H1 (cell line): Measurements from ENCODE around the gene RERE. TPM values are rescaled to one million over a fixed set of nuclear protein-coding genes. Genes with fewer than 3 reads are reported as not detected.

Experiments
- CTCF ChIA-PET: fragments of 300-600 bp; sonication (Branson Sonifier 250); formaldehyde crosslinking; loops from one replicate; lab custom pipeline; 2021; ENCODE audit not compliant: partially characterized antibody; lab: Charles Lee
- POLR2A ChIA-PET: fragments of 300-600 bp; sonication (Branson Sonifier 250); formaldehyde crosslinking; loops from one replicate; lab custom pipeline; 2021; ENCODE audit warnings: inconsistent platforms; ENCODE audit not compliant: partially characterized antibody; lab: Charles Lee
- DNase-seq, 2 experiments: peaks; one replicate each; pipeline versions ENCODE4 v3.0.0 to v3.0.0-alpha.2; 2010 to 2022; ENCODE audit warnings: low spot score in 2 of 2, low read depth in 1 of 2, mixed read lengths in 1 of 2
- FAIRE-seq: peaks from 2 replicates; lab custom pipeline; 2011; peaks lifted over from hg19 to GRCh38; lab: Jason Lieb, UNC
- H2AFZ ChIP-seq: 2 replicates; pipeline ENCODE4 v1.8.1; 2012; ENCODE audit warnings: low read length, inconsistent platforms
- H2AK5ac ChIP-seq: 2 replicates; pipeline ENCODE4 v1.6.1; 2013; ENCODE audit warnings: low read depth, low read length
- H2BK120ac ChIP-seq: replicated peaks from 2 replicates; pipeline ENCODE3; 2013; ENCODE audit warnings: low read depth, low read length, inconsistent platforms
- H2BK12ac ChIP-seq: 2 replicates; pipeline ENCODE4 v1.6.1; 2013; ENCODE audit warnings: low read depth, low read length
- H2BK15ac ChIP-seq: 2 replicates; pipeline ENCODE4 v1.6.1; 2013; ENCODE audit warnings: low read length
- H2BK20ac ChIP-seq: 2 replicates; pipeline ENCODE4 v1.6.1; 2013; ENCODE audit warnings: low read length
- H2BK5ac ChIP-seq: 2 replicates; pipeline ENCODE4 v1.6.1; 2013; ENCODE audit warnings: low read depth, low read length
- H3K14ac ChIP-seq: 2 replicates; pipeline ENCODE4 v1.6.1; 2013; ENCODE audit warnings: inconsistent platforms; ENCODE audit not compliant: insufficient read length
- H3K18ac ChIP-seq: 2 replicates; pipeline ENCODE4 v1.6.1; 2013; ENCODE audit warnings: low read length; ENCODE audit errors: extremely low read depth
- H3K23ac ChIP-seq: 2 replicates; pipeline ENCODE4 v1.6.1; 2013; ENCODE audit warnings: inconsistent platforms; ENCODE audit not compliant: insufficient read length
- H3K23me2 ChIP-seq: 2 replicates; pipeline ENCODE4 v1.6.1; 2013; ENCODE audit warnings: low read depth, low read length
- H3K27ac ChIP-seq: 2 replicates; pipeline ENCODE4 v1.6.1; 2011; ENCODE audit warnings: low read depth, low read length, inconsistent platforms
- H3K27me3 ChIP-seq, 4 experiments: replicated peaks in 1 of 4; 1 replicate in 1 of 4; 2 replicates in 3 of 4; pipeline versions ENCODE4 v1.6.1 to v1.8.1; 2011 to 2013; ENCODE audit warnings: low read length in 3 of 4, mild to moderate bottlenecking in 3 of 4, inconsistent platforms in 2 of 4, mixed read lengths in 2 of 4, moderate library complexity in 1 of 4; ENCODE audit not compliant: control insufficient read depth in 3 of 4, insufficient read depth in 3 of 4; ENCODE audit errors: extremely low read depth in 1 of 4
- H3K36me3 ChIP-seq, 4 experiments: 2 replicates each; pipeline versions ENCODE4 v1.6.1 to v1.8.1; 2011 to 2013; ENCODE audit warnings: mild to moderate bottlenecking in 4 of 4, low read length in 3 of 4, moderate library complexity in 2 of 4, control low read depth in 1 of 4, inconsistent platforms in 1 of 4; ENCODE audit not compliant: insufficient read depth in 4 of 4, control insufficient read depth in 2 of 4
- H3K4ac ChIP-seq: replicated peaks from 2 replicates; pipeline ENCODE3; 2013; ENCODE audit warnings: low read length, low read depth, mixed read lengths, inconsistent platforms; ENCODE audit not compliant: insufficient read length
- H3K4me1 ChIP-seq, 4 experiments: replicated peaks in 1 of 4; 1 replicate in 1 of 4; 2 replicates in 3 of 4; pipeline versions ENCODE4 v1.6.1 to v1.8.1; 2011 to 2013; ENCODE audit warnings: low read length in 3 of 4, inconsistent platforms in 2 of 4, mixed read lengths in 1 of 4; ENCODE audit not compliant: insufficient read depth in 4 of 4, control insufficient read depth in 3 of 4
- H3K4me2 ChIP-seq, 2 experiments: 2 replicates each; pipeline versions ENCODE4 v1.6.1 to v1.8.1; 2011 to 2013; ENCODE audit warnings: low read depth in 2 of 2, low read length in 2 of 2, control low read depth in 1 of 2, inconsistent platforms in 1 of 2, mild to moderate bottlenecking in 1 of 2; ENCODE audit not compliant: insufficient read depth in 1 of 2
- H3K4me3 ChIP-seq, 4 experiments: fragments of 200-600, 300-600 bp in 1 of 4; sonication (generic), shearing (Covaris generic), sonication (Bioruptor Twin) in 1 of 4; 2 replicates each; pipeline versions ENCODE4 v1.5.1 to v1.8.1; 2011 to 2016; ENCODE audit warnings: low read length in 4 of 4, low read depth in 3 of 4, control low read depth in 2 of 4, inconsistent platforms in 2 of 4, mild to moderate bottlenecking in 2 of 4, mixed read lengths in 1 of 4, moderate library complexity in 1 of 4; ENCODE audit not compliant: insufficient read depth in 2 of 4; ENCODE audit errors: extremely low read depth in 1 of 4
- H3K56ac ChIP-seq: replicated peaks from 2 replicates; pipeline ENCODE3; 2013; ENCODE audit warnings: low read depth, mild to moderate bottlenecking, mixed read lengths, low read length, inconsistent platforms; ENCODE audit not compliant: insufficient read length
- H3K79me1 ChIP-seq: 2 replicates; pipeline ENCODE4 v1.6.1; 2013; ENCODE audit warnings: low read depth, low read length, control low read depth
- H3K79me2 ChIP-seq, 2 experiments: 2 replicates each; pipeline versions ENCODE4 v1.6.1 to v1.8.1; 2012 to 2013; ENCODE audit warnings: low read length in 2 of 2, mild to moderate bottlenecking in 2 of 2, inconsistent platforms in 1 of 2; ENCODE audit not compliant: insufficient read depth in 2 of 2, control insufficient read depth in 1 of 2
- H3K9ac ChIP-seq, 4 experiments: replicated peaks in 1 of 4; 1 replicate in 1 of 4; 2 replicates in 3 of 4; pipeline versions ENCODE4 v1.6.1 to v1.8.1; 2011 to 2013; ENCODE audit warnings: low read depth in 3 of 4, low read length in 3 of 4, control low read depth in 2 of 4, mild to moderate bottlenecking in 2 of 4, moderate library complexity in 2 of 4, inconsistent platforms in 1 of 4; ENCODE audit errors: extremely low read depth in 1 of 4
- H3K9me3 ChIP-seq, 2 experiments: 2 replicates each; pipeline versions ENCODE4 v1.6.1 to v1.8.1; 2012 to 2013; ENCODE audit warnings: mild to moderate bottlenecking in 2 of 2, moderate library complexity in 2 of 2, control low read depth in 1 of 2, inconsistent platforms in 1 of 2, low read depth in 1 of 2, low read length in 1 of 2, mixed read lengths in 1 of 2; ENCODE audit not compliant: insufficient read depth in 2 of 2
- H4K20me1 ChIP-seq, 2 experiments: replicated peaks in 1 of 2; 2 replicates each; pipeline versions ENCODE3 to v1.8.1; 2011 to 2013; ENCODE audit warnings: inconsistent platforms in 2 of 2, low read length in 2 of 2, mild to moderate bottlenecking in 1 of 2; ENCODE audit not compliant: insufficient read depth in 2 of 2, control insufficient read depth in 1 of 2
- H4K5ac ChIP-seq: 2 replicates; pipeline ENCODE4 v1.6.1; 2013; ENCODE audit warnings: low read length, low read depth, mixed read lengths, inconsistent platforms; ENCODE audit not compliant: insufficient read length
- H4K8ac ChIP-seq: 2 replicates; pipeline ENCODE4 v1.8.0; 2013; ENCODE audit warnings: mild to moderate bottlenecking, moderate library complexity, low read length, inconsistent platforms; ENCODE audit not compliant: insufficient read depth; ENCODE audit errors: extremely low read depth
- H4K91ac ChIP-seq: replicated peaks from 2 replicates; pipeline ENCODE3; 2013; ENCODE audit warnings: low read length, mixed read lengths, inconsistent platforms; ENCODE audit not compliant: insufficient read length
- ASH2L ChIP-seq: fragments of 200-600, 300-600 bp; sonication (generic); IDR thresholded peaks from one replicate; pipeline ENCODE4 v1.7.1; 2017; ENCODE audit warnings: low read length
- BCL11A ChIP-seq, 2 experiments: IDR thresholded peaks; one replicate each; pipeline ENCODE4 v1.6.1; 2011; ENCODE audit warnings: low read depth in 2 of 2, low read length in 2 of 2, mild to moderate bottlenecking in 2 of 2
- NANOG ChIP-seq: IDR thresholded peaks from 2 replicates; pipeline ENCODE4 v1.6.1; 2011; ENCODE audit warnings: low read length, low read depth, mild to moderate bottlenecking, inconsistent platforms; ENCODE audit not compliant: insufficient read depth, poor library complexity, severe bottlenecking
- RAD21 ChIP-seq, 2 experiments: IDR thresholded peaks in 1 of 2; conservative IDR thresholded peaks in 1 of 2; 2 replicates each; pipeline ENCODE4 v1.6.1; 2011; ENCODE audit warnings: low read depth in 2 of 2, low read length in 2 of 2, improper control_type of control experiment in 1 of 2, inconsistent platforms in 1 of 2, mild to moderate bottlenecking in 1 of 2, moderate library complexity in 1 of 2
- RFX5 ChIP-seq: IDR thresholded peaks from 2 replicates; pipeline ENCODE4 v1.6.1; 2011; ENCODE audit warnings: low read depth, low read length, improper control_type of control experiment, borderline replicate concordance
- SIX5 ChIP-seq: IDR thresholded peaks from 2 replicates; pipeline ENCODE4 v1.6.1; 2011; ENCODE audit warnings: mild to moderate bottlenecking, low read depth, low read length
- SP4 ChIP-seq: IDR thresholded peaks from 2 replicates; pipeline ENCODE4 v1.6.1; 2012; ENCODE audit warnings: low read length, inconsistent platforms
- ZNF274 ChIP-seq: IDR thresholded peaks from 2 replicates; pipeline ENCODE4 v1.7.0; 2012; ENCODE audit warnings: low read length, borderline replicate concordance; ENCODE audit errors: extremely low read depth
- WGBS, 2 experiments: shearing (Covaris generic) in 1 of 2; methylation state at CpG; one replicate each; pipeline versions ENCODE4 v1.1.6 to v1.1.7; 2013 to 2015; ENCODE audit warnings: low lambda C conversion rate in 2 of 2, mixed read lengths in 2 of 2, inconsistent platforms in 1 of 2, low coverage in 1 of 2, missing lambda C conversion rate in 1 of 2; ENCODE audit not compliant: insufficient replicate concordance in 2 of 2, insufficient coverage in 1 of 2, insufficient read length in 1 of 2; ENCODE audit errors: extremely low coverage in 1 of 2, missing lambda C conversion rate in 1 of 2; 5-methylcytosine and 5-hydroxymethylcytosine counted together
- polyA plus RNA-seq, 7 experiments: library from polyadenylated mRNA; depleted of rRNA in 3 of 7; stranded (reverse) in 5 of 7; unstranded in 2 of 7; fragments of >200 nt in 5 of 7; fragments of 200-250 nt in 2 of 7; gene quantifications; 1 replicate in 5 of 7; 2 replicates in 1 of 7; 4 replicates in 1 of 7; pipeline versions ENCODE4 v1.2.1 to v1.2.3, GENCODE V29; 2011 to 2013; ENCODE audit warnings: missing spikeins in 2 of 7, mixed read lengths in 2 of 7
- total RNA-seq: library from RNA; stranded (reverse); fragmentation: NEBNext Ultra II Directional; extraction: Animal tissue kit (Norgen Biotek cat#: 25700); gene quantifications from 2 replicates; pipeline ENCODE4 v1.2.1, GENCODE V29; 2021

RERE gene
- total and polyA plus RNA-seq, 2 of the 8 experiments (the other 6 are each of a cell fraction or from before 2014, with no cell fraction given), result 15.3 to 142 TPM

GRCh38 chr1:8584316-8584715 lies 233.1 kb downstream of the RERE start:
- H3K18ac ChIP-seq, result no peak overlapping the region
- H3K4me2 ChIP-seq, result no peak overlapping the region
- H4K8ac ChIP-seq, result no peak overlapping the region
- no peak overlapping the region for H3K4me3 ChIP-seq
- FAIRE-seq, result no peak
- H2AK5ac ChIP-seq, result no peak overlapping the region
- peaks cover 0 to 98% of the 10 kb centered on the region in 2 experiments; a peak in 3 of 4 replicates for H3K79me2 ChIP-seq
- TF ChIP-seq BCL11A (IDR thresholded peaks at IDR 0.05; ENCODE audit: low read depth in 2 of 2, low read length in 2 of 2) (no peak), NANOG (no peak), SP4 (no peak), ASH2L (no peak), RFX5 (no peak), RAD21 (IDR thresholded peaks at IDR 0.05 in 1 of 2, conservative IDR thresholded peaks at IDR 0.05 in 1 of 2; ENCODE audit: low read depth in 2 of 2, low read length in 2 of 2) (no peak), SIX5 (no peak), ZNF274 (no peak)
- TF ChIP-seq, all 59 proteins: peak for 0
- Histone ChIP-seq H3K14ac (no peak overlapping the region), H3K56ac (no peak overlapping the region), H2BK20ac (no peak overlapping the region), H3K4ac (no peak overlapping the region), H3K23ac (no peak overlapping the region), H2AFZ (no peak overlapping the region), H3K4me1 (peaks cover 0 to 2% (median 0%) of the 10 kb centered on the region in 4 experiments; a peak in 3 of 7 replicates), H4K91ac (no peak overlapping the region), H3K9ac (no peak overlapping the region), H3K79me1 (peaks cover 5% of the 10 kb centered on the region; the same call in 1 of the 2 replicates), H3K27ac (no peak overlapping the region), H3K36me3 (no peaks in the 10 kb centered on the region), H4K5ac (no peak overlapping the region), H2BK120ac (no peak overlapping the region), H2BK15ac (no peak overlapping the region), H2BK5ac (no peak overlapping the region), H3K27me3 (no peaks in the 10 kb centered on the region), H3K9me3 (no peaks in the 10 kb centered on the region), H3K23me2 (no peaks in the 10 kb centered on the region), H4K20me1 (peaks cover 6 to 7% of the 10 kb centered on the region in 2 experiments), H2BK12ac (no peak overlapping the region)
- DNase-seq, result no peak
- ChIA-PET POLR2A (interaction anchor here (2.2 kb wide), 1 partner anchor 9 kb away, joined by 7 read pairs; no protein-coding TSS in a partner anchor), CTCF (interaction anchor here (0.6 to 1.8 kb wide), 6 partner anchors 16 to 109 kb away, joined by 3 to 10 read pairs (median 4); no protein-coding TSS in a partner anchor)
- 92% methylated on average over 3 of the region's 3 CpGs; no CpG with 5 or more reads in 1 of the 2 experiments for WGBS, 2 experiments
